ENCODE measurements around the gene PRKACG.
"Not testable (repeated sequence)": the region's sequence is repeated elsewhere in the genome, so short reads cannot be mapped to it uniquely, and the experiment has no call there.

Gene PRKACG

DNA sequence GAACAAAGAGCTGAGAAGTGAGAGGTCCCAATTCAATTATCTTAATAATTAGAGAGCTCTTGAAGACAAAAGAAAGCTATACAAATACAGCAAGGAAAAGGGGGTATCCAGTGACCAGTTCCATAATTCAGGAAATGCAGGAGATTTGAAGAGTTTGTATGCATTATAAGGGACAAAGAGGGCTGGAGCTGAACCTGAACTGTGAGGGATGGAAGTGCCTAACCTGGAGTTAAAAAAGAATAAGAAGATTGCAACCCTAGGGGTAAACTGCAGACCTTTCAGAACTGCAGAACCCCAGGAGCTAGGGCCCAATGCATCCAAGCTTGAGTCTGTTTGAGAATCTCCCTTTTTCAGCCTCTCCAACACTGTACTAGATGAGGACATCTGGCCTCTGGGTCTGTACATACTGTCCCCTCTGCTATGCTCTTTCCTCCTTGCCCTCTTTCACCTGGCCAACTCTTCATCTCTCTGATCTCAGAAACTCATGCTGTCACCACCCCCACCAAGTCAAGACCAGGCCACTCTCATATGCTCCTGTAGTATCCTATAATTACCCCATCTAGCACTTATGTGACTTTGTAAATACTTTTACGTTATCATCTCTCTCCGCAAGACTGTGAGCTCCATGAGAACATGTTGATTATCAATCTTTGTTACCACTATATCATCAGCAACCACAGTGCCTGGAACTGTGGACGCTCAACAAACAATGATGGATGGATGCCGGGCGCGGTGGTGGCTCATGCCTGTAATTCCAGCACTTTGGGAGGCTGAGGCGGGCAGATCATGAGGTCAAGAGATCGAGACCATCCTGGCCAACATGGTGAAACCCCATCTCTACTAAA, 6.6 kb upstream of the PRKACG start:
- no peak for DNase-seq

GRCh38 chr9:69019808-69020207, 5.9 kb upstream of the PRKACG start:
- DNase-seq = no peak

DNA sequence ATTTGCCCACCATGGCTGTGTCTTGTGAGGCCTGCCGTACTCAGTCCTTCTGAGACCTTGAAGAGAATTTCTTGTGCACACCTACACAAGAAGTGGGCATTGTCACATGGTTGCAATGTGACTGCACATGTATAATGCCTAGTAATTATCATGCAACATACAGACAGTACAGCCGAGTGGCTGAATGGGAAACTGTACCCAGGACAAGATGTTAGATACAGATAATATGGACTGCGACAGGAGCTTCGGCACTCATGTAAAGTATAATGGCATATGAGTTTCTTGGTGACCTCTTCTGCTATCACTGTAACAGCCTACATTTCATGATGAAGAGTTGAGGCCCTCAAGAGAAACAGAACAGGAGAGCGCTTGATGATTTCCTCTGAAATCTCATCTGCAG, 4.8 kb upstream of the PRKACG start:
- DNase-seq = no peak

DNA sequence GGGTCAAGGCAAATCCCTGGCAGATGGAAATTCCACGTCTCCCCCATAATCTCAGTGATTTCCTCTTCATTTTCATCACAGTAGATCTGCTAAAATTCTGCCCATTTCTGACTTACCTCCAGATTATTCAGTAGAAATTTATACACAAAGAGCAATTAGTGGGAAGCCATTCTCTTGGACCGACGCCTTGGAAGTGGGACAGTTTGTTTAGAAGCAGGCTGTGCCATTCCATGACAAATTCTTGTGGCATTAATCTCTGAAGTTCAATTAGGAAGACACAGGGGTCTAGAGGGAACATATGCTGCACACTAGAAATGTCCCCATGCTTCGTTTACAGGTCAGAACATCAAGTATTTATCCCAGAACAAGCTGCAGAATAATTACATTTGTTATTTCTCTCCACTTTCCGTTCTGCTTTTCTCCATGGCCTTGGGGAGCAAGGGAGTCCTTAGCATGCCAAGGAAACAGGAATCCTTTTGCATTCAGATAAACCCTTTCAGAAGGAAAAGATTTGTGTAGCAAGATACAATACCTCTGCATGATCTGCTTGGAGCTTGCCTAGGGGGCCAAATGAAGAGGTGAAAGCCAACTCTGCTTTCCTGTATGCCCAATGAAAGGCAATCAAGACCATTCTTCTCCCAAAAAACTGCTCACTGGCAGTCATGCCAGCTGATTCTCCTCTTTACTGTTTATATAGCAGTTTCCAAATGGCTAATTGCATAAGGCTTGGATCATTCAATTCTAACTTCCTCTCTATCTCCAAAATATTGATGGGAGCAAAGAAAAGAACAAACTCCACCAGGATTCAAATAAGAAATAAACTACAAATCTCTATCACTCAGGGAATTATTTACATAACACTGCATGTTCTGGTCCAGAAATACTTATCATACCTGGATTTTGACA, 2.5 kb upstream of the PRKACG start:
- no peak for DNase-seq

DNA sequence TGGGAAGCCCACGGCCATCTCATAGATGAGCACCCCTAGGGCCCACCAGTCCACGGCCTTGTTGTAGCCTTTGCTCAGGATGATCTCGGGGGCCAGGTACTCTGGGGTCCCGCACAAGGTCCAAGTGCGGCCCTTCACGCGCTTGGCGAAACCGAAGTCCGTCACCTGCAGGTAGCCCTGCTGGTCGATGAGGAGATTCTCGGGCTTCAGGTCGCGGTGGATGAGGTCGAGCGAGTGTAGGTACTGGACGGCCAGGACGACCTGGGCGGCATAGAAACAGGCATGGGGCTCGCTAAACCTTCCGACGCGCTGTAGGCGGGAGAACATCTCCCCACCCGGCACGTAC, 558 bp downstream of the PRKACG start:
- DNase-seq = no peak

- DNase-seq = no peak
Measured at GRCh38 chr9:69012696-69013381, 1.1 kb downstream of the PRKACG start.

GRCh38 chr9:69009708-69010107, 4.2 kb downstream of the PRKACG start:
- no peak for DNase-seq

- no peak for DNase-seq
Measured at GRCh38 chr9:69004836-69005235, 9.1 kb downstream of the PRKACG start.

DNA sequence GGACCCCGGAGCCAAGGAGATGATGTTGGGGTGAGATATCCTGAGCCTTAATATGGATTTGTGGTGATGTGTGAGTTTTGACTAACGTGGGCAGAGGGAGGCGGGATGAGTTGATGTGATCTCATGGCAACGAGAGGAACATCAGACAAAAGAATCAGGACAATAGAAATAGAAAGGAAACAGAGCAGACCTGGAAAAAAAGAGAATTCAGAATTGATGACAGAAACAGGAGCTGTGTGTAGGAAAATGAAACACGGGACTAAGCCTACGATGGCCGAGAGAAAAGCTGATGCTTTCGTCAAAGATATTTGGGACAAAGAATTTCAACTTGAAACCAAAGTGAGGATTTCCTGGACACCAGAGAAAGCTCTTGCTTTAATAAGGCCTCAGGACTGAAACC, 10.9 kb downstream of the PRKACG start:
- no peak for DNase-seq

DNA sequence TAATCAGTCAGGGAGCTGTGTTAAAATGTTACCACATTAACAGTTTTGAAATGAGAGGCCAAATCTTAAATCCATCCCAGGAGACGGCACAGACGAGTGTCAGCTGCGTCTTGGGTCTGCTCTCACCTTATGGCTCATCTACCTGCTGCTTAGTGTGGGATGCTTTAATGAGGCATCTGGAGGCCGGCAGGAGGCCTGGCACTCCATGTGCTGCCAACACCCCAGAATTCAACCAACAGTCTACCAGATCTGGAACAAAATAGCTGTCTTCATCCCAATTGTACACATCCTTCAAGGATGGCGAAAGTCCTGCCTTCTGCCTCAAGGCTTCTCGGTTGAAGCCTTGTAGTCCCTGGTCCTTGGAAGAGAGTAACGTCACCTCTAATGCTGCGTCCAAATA, 12.0 kb downstream of the PRKACG start:
- no peak for DNase-seq

GRCh38 chr9:68999393-69000105, 14.4 kb downstream of the PRKACG start:
- DNase-seq = peak; percentile 53

- no peak for DNase-seq
Measured at GRCh38 chr9:68998812-68999211, 15.1 kb downstream of the PRKACG start.

DNA sequence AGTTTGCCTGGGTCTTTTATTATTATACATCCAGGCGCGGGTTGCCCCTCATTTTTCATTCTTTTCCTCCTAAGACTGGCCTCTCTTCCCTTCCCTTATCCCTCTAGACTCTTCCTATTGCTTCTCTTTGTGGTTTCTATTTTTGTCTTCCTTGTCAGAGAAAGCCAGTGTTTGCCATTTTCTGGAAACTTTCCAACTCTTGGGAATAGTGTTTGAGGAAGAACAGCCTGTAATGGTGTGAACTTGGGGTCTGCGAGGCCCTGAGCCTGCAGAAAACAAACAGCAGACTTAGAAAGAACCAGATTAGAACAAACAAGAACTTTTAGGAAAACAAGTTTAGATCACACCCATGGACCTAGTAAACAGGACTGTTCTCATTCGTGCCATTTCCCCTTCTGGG, 15.5 kb downstream of the PRKACG start:
- DNase-seq = no peak

DNA sequence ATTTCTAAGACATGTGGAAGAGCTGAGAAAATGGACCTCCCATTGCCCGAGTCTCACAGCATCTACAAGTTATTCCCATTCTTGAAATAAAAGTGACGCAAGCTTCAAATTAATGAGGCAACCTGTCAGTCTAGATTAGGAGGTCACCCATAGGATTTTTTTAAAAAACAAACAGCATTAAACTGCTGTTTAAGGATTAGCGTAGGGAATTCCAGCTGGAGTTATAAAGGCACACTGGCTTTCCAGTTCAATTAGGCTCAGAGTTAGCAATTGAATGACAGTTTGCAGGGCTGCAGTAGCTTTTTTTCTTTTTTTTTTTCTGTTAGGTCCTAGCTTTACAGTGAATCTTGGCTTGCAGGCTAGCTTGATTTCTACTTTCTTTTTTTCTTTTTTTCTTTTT, 16.2 kb downstream of the PRKACG start:
- no peak for DNase-seq

GRCh38 chr9:68996462-68996861, 17.5 kb downstream of the PRKACG start:
- DNase-seq = no peak

DNA sequence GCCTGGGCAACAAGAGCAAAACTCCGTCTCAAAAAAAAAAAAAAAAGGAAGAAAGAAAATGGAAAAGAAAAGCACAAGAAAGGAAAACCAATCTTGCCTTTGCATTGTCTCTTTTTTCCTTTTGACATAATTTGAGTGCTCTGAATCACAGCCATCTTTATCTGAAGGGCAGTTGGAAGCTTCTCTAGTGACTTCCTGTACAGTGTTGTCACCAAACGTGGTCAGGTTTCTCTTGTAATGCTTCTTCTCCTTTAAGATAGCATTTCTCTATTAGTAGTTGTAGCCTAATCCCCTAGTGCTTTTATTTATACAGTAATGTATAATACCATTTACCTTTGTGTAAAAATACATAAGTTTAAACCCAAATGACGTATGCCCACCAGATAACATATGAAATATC, 18.1 kb downstream of the PRKACG start:
- DNase-seq = no peak

- DNase-seq = no peak
Measured at GRCh38 chr9:68991457-68991856, 22.5 kb downstream of the PRKACG start.

DNA sequence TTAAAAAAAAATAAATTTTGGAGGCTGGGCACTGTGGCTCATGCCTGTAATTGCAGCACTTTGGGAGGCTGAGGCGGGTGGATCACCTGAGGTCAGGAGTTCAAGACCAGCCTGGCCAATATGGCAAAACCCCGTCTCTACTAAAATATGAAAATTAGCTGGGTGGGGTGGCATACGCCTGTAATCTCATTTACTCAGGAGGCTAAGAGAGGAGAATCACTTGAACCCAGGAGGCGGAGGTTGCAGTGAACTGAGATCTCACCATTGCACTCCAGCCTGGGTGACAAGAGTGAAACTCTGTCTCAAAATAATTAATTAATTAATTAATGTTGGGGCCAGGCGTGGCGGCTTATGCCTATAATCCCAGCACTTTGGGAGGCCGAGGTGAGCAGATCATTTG, 27.0 kb downstream of the PRKACG start:
- not testable (repeated sequence) for DNase-seq

DNA sequence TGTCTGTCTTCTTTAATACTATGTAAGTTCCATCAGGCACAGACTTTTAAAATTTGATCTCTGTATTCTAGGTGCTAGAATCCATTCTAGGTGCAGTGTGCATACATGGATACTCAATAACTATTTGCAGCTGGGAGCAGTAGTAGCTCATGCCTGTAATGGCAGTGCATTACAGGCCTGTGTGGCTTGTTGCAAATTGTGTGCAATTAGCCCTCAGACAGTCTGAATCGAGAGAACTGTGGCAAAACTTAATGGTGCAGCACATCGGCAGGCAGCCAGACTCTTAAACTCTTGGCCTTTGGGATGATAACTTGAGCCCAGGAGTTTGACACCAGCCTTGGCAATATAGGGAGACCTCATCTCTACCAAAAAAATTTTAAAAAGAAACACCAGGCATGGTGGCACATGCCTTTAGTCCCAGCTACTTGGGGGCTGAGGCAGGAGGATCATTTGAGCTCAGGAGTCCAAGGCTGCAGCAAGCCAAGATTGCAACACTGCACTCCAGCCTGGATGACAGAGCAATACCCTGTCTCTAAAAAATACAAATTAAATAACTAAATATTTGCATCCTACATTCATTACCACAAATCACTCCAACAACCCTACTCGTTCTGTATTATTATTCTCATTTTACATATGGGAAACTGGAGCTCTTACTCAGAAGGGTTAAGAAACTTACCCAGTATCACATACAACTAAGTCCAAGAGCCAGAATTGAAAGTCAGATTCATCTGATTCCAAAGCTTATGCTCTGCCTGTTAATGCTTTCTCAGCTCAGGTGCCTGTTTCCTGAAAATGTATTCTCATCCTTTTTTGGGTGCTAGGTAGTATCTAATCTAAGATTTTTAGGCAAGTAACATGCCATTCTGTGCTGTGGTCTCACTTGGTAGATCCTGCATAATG, 30.1 kb downstream of the PRKACG start:
- no peak for DNase-seq

- no peak for DNase-seq
Measured at GRCh38 chr9:68983008-68983411, 30.9 kb downstream of the PRKACG start.

DNA sequence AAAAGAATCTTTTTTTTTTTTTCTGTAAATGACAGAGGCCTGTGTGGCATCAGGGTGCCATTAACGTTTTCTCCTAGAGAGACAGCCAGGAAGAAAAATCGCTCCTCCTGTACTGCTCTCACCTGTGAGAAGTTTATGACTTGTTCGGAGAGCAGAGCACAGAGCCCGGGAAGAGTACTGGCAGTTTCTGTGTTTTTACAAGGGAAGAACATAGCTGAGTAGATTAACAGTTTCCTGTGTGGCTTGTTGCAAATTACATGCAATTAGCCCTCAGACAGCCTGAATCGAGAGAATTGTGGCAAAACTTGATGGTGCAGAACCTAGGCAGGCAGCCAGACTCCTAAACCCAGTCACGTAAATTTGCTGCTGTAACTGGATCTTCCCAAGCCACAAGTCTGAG, 32.1 kb downstream of the PRKACG start:
- no peak for DNase-seq

Data from NCI-H1092 (cell line).